AG04450 (cell line): Measurements from ENCODE around the gene NUDT1. TPM values are rescaled to one million over a fixed set of nuclear protein-coding genes. Genes with fewer than 3 reads are reported as not detected.

Experiments used
- CTCF ChIA-PET: fragments of 300-600, 350-600 bp; formaldehyde crosslinking; extraction: SDS; loops from one replicate; lab custom pipeline; 2022; ENCODE audit warnings: antibody characterized with exemption, inconsistent platforms; lab: Charles Lee
- POLR2A ChIA-PET: fragments of 350-600 bp; formaldehyde crosslinking; extraction: SDS; loops from one replicate; lab custom pipeline; 2021; ENCODE audit warnings: antibody characterized with exemption, inconsistent platforms; lab: Yijun Ruan, JAX
- DNase-seq: peaks from one replicate; pipeline ENCODE4 v3.0.0-alpha.2; 2011; ENCODE audit warnings: low read depth, low spot score
- H3K27ac ChIP-seq: one replicate; pipeline ENCODE4 v1.5.1; 2012; ENCODE audit warnings: low read depth, low read length, control low read depth
- H3K27me3 ChIP-seq: one replicate; pipeline ENCODE4 v1.6.0; 2012; ENCODE audit warnings: low read length; ENCODE audit not compliant: control insufficient read depth, insufficient read depth
- H3K4me3 ChIP-seq: 2 replicates; pipeline ENCODE4 v1.5.1; 2011; ENCODE audit warnings: mild to moderate bottlenecking, low read depth, low read length, control low read depth
- H3K9me3 ChIP-seq: 2 replicates; pipeline ENCODE4 v1.5.1; 2012; ENCODE audit warnings: low read length; ENCODE audit not compliant: control insufficient read depth, insufficient read depth
- polyA plus RNA-seq: library from polyadenylated mRNA; depleted of rRNA; stranded (reverse); fragments of >200 nt; gene quantifications from 2 replicates; pipeline ENCODE4 v1.2.3, GENCODE V29; 2011
- TF ChIP-seq, protein P1 (sequence below): IDR thresholded peaks from 2 replicates; pipeline ENCODE4 v1.5.1; 2011; ENCODE audit warnings: low read depth, low read length, control low read depth, inconsistent platforms

Gene NUDT1
- polyA plus RNA-seq, 1 experiment = 11.5 TPM

DNA sequence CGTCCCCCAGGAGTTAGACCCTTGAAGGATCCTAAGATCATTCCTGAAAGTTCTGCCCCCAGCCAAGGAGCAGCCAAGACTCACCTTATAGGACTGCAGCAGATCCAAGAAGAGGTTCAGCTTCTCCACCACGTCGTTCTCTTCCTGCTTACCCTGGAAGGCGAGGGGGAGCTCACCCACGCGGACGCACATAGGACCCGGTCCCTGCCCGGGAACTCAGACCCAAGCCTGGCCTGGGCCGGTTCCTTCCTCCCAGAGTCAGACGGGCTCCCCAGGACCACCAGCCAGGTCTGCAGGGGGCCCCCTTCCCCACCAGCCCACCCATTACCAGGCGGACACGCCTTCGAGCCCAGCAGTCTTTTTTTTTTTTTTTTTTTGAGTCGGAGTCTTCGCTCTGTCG lies 15.6 kb downstream of the NUDT1 start:
- no peaks in the 10 kb centered on the region for H3K27me3 ChIP-seq
- CTCF ChIA-PET = no interaction called here
- POLR2A ChIA-PET = no interaction called here
- H3K9me3 ChIP-seq = no peaks in the 10 kb centered on the region; the same call in 1 of the 2 replicates
- TF ChIP-seq, protein P1, sequence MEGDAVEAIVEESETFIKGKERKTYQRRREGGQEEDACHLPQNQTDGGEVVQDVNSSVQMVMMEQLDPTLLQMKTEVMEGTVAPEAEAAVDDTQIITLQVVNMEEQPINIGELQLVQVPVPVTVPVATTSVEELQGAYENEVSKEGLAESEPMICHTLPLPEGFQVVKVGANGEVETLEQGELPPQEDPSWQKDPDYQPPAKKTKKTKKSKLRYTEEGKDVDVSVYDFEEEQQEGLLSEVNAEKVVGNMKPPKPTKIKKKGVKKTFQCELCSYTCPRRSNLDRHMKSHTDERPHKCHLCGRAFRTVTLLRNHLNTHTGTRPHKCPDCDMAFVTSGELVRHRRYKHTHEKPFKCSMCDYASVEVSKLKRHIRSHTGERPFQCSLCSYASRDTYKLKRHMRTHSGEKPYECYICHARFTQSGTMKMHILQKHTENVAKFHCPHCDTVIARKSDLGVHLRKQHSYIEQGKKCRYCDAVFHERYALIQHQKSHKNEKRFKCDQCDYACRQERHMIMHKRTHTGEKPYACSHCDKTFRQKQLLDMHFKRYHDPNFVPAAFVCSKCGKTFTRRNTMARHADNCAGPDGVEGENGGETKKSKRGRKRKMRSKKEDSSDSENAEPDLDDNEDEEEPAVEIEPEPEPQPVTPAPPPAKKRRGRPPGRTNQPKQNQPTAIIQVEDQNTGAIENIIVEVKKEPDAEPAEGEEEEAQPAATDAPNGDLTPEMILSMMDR = no peak
- no peak for DNase-seq
- no peak overlapping the region for H3K4me3 ChIP-seq
- no peak overlapping the region for H3K27ac ChIP-seq

DNA sequence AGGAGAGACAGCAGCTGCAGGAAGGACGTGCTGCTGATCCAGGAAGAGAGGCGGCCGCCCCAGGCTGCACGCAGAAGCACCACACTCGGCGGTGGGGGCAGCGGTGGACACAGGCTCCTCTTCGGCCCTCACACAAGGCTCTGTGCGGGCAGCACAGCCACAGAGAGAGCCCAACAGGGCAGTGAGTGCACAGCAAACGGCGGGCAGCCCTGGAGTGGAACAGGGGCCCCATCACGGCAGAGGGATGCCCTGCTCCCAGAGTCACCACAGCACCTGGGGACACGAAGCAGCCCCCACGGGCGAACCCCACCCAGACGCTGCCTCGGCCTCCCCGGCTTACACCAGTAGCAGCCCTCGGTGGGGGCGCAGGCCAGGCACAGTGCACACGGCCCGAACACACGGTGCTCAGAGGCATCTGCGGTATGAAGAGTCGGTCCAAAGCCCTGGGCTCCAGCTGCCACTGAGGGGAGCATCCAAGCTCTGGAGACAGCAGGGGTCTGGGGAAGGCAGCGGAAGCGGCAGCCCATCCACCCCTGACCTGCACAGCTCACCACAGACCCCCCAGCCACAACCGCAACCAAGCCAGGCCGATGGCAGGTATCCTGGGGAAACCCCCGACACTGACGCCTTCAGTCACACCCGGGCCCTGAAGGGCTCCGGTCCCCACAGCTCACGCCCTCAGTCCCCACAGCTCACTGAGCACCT lies 16.8 kb downstream of the NUDT1 start:
- Histone ChIP-seq H3K27me3 (no peaks in the 10 kb centered on the region), H3K27ac (no peak overlapping the region)

DNA sequence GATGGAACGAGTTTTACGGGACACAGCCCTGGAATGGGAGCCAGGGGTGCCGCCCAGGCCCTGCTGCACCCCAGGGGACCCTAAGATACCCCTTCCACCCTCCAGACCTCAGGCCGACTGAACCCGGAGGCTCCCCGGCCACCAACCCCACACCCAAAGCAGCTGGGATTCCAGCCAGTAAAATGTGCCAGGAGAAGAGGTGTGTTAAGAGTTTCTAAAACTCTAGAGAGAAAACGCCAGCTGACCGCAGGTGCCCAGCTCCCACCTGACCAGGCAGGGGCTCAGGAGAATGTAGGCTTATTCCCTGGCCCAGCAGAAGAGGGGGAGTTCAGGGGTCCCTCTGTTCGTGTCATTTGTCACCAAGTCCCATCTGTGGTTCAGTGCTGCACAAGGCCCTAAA lies 17.5 kb downstream of the NUDT1 start:
- H3K9me3 ChIP-seq = no peaks in the 10 kb centered on the region; the same call in 1 of the 2 replicates
- TF ChIP-seq, protein P1 = no peak
- ChIA-PET CTCF (no interaction called here), POLR2A (no interaction called here)
- H3K27ac ChIP-seq = no peak overlapping the region
- no peak overlapping the region for H3K4me3 ChIP-seq
- no peak for DNase-seq
- H3K27me3 ChIP-seq = no peaks in the 10 kb centered on the region

More for the DNA sequence above, 16.8 kb downstream of the NUDT1 start:
- Histone ChIP-seq H3K4me3 (no peak overlapping the region), H3K9me3 (no peaks in the 10 kb centered on the region; the same call in 1 of the 2 replicates)
- POLR2A ChIA-PET = no interaction called here
- no peak for DNase-seq
- TF ChIP-seq, protein P1 = no peak
- CTCF ChIA-PET = no interaction called here

DNA sequence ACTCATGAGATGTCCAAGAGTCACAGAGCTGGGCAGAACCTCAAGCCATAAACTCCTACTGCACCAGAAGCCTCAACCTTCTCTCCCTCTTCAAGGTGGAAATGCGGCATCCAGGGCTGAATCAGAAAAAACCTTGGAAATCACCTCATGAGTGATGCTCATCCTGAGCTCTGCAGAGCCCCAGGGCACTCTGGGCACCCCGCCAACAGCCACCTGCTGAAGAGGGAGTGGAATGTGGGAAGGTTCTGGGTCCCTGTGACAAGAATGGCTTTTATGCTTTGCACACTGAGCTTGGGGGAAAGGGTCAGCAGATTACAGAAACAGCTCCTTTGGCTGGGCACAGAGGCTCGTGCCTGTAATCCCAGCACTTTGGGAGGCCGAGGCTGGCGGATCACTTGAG lies 18.8 kb downstream of the NUDT1 start:
- ChIA-PET CTCF (interaction anchor here (1.3 kb wide), 1 partner anchor 12 kb away, joined by 4 read pairs; no protein-coding TSS in a partner anchor), POLR2A (no interaction called here)
- Histone ChIP-seq H3K4me3 (no peak overlapping the region), H3K27ac (no peak overlapping the region), H3K27me3 (no peaks in the 10 kb centered on the region), H3K9me3 (no peaks in the 10 kb centered on the region; the same call in 1 of the 2 replicates)
- no peak for DNase-seq
- TF ChIP-seq, protein P1 = no peak

DNA sequence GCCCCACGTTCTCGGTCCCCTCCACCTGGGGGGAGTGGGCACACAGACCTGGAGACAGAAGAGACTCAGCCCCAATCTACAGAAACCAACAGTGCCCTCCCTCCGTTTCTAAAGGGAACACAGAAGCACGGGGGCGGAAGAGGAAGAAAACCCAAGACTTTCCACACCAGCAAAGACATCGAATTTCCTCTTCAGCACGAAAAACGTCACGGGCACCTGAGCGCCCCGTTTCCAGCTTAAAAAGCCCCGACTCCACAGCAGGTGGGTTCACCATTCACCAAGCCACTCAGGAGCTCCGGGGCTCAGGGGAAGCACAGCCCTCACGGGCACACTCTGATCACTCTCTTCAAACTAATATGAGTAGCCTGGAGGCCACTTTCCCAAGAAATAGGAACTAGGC lies 19.6 kb downstream of the NUDT1 start:
- H3K27me3 ChIP-seq = no peaks in the 10 kb centered on the region
- ChIA-PET CTCF (no interaction called here), POLR2A (interaction anchor here (0.5 to 0.6 kb wide), 2 partner anchors 35 to 279 kb away, joined by 3 to 4 read pairs; no protein-coding TSS in a partner anchor)
- H3K27ac ChIP-seq = no peak overlapping the region
- no peak for DNase-seq
- no peak overlapping the region for H3K4me3 ChIP-seq
- H3K9me3 ChIP-seq = no peaks in the 10 kb centered on the region; the same call in 1 of the 2 replicates
- TF ChIP-seq, protein P1 = no peak
